ENCODE data around the gene DOCK1.

The DOCK1 gene

DNA sequence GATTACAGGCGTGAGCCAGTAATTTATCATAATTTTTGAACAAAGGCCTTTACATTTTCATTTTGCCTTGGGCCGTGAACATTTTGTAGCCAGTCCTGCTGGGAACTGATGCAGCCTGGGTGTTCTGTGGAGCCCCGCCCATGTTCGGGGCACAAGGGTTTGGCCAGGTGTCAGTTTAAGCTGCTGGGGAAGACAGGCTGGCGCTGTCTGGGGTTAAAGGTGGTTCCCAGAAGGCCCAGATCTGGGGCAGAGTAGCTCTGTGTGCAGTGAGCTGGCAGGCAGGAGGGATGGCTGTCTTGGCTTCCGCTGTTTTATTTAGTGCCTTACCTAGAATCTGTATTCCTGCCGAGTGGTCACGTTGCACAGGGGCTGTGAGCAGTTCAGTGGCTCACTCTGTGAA, 50.2 kb downstream of the DOCK1 start:
- DNase-seq (ENCODE audit: low read depth): no peak

DNA sequence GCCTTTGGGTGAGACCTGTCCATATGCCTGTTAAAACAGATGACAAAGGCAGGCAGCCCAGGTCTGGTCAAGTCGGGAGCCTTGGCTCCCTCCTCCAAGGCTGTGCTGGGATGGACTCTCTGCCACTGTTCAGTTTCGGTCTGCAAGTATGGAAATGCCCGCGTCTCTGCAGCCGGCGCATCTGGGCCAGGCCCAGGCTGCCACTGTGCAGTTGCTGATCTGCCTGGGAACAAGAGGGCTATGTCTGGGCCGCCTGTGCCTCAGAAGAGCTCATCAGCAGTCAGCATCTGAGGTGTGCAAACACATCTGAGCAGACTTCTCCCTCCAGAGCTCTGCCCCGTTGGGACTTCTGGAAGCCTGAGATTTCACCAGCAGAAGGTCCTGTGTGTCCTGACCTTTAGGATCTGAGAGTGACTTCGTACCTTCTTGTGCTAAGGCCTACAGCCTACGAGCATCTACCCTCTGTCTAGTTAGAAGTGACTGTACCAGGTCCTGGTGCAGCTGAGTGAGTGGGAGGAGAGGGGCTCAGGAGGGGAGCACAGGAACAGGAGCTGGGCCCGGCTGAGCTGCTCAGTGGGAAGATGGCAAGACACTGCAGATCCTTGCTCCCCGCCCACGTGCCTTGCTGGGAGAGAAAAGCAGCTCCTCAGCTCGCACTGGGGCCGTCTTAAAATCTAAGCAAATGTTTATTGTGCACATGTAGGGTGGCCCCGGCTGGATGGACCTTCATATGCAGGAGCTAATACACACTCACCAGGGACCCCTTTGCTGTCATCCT, 50.9 kb downstream of the DOCK1 start:
- no peak for DNase-seq (ENCODE audit: low read depth)

DNA sequence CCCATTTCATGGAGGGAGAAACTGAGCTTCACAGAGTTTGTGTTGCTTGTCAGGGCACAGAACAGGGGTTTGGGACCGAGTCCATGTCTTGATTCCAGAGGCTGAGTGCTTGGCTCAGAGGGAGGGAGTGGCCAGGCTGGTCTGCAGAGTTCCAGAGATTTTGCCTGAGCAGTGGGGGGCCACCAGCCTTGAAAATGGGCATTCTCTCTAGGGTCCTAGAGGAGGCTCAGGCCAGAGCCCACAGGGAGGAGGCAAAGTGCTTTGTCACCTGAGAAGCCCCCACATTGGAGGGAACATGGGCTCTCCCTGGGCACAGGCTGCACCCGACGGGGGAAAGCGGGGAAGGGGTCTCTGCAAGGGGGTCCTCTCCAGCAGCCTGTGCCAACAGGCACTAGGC, 51.5 kb downstream of the DOCK1 start:
- no peak for DNase-seq (ENCODE audit: low read depth)

DNA sequence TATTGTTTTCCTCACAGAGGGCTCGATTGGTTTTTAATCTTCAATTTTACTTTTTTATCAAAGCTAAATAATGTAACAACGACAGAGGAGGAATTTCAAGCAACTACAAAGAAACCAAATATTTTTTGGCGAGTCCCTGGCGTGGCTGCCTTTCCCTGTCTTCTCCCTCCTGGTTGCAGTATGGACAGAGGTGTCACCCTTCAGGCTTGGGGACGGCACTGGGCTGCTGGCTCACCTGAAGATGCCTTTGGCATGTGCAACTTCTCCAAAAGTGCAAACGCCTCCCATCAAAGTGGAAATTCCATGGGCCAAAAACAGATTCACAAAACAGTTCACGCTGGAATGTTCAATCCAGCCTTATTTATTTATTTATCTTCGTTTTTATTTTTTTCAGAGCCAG, 51.9 kb downstream of the DOCK1 start:
- no peak for DNase-seq (ENCODE audit: low read depth)

DNA sequence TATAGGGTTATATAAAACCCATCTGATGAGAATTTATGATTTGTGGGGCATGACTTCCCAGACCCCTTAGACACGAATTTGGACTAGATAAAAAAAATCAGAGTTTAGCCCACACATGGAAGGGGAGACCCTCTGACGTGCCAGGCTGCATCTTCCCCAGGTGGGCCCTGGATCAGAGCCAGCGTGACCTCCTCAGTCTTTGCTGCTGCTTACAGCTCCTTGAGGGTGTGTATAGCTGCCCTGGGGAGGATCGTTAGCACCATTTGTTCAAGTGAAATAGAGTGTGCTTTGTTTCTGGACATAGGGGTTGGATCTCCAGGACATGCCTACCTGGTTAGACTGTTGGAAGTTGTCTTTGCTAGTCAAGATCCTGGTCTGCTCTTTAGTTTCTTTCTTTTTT, 54.2 kb downstream of the DOCK1 start:
- no peak for DNase-seq (ENCODE audit: low read depth)

DNA sequence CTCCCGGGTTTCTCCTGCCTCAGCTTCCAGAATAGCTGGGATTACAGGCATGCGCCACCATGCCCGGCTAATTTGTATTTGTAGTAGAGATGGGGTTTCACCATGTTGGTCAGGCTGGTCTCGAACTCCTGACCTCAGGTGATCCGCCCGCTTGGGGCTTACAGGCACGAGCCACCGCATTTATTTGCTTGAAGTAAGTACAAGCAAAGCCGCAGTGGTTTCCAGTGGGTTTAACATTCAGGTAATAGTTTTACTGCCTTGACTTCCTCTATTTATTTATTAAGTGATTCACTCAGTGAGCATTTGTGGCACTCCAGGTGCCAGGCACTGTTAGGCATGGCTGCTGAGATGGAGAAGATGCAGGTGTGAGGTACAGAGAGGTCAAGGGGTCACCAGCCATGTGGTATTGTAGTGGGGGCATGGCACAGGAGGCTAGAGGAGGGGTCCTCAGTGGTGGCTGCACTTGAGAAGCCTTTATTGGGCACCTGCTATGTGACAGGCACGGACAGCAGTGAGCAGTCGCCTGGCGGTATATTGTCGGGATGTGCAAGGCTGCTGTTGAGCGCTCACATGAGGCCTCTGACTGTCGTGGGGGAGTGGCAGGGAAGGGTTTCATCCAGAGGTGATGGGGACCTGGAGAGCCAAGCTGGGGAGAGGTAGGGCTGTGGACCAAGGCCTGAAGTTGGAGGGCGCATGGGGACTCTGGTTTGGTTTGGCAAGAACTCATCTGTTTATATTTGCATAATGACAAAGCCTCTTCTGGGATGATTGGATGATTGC, 54.9 kb downstream of the DOCK1 start:
- DNase-seq (ENCODE audit: low read depth): no peak

DNA sequence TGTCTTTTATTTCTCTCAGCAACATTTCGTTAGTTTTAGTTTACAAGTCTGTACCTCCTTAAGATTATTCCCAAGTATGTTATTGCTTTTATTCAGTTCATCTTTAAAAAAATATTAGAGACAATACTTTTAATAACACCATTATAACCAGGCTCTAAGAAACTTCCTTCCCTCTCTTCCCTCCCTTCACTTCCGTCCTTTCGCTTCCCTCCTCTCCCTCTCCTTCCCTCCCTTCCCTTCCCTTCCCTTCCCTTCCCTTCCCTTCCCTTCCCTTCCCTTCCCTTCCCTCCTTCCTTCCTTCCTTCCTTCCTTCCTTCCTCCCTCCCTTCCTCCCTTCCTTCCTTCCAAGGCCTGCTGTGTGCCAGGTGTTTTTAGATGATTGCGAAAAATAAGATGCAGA, 58.1 kb downstream of the DOCK1 start:
- no peak for DNase-seq (ENCODE audit: low read depth)

DNA sequence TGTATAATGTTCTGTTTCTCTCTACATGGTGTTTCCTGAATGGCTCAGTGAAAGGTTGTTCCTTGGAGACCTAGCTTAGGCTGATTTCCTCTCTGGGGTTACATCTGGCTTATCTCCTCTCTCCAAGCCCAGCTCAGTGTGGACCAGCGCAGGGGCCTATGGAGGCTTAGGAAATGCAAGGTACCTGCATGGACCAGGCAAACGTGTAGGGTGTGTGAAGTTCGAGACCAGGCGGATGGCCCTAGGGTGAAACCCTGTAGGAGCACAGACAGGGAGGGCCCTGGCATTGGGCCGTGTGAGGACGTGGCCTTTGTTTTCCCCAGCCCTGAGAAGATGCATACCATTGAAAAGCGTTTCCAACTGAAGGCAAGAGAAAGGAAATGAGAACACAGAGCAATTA, 59.0 kb downstream of the DOCK1 start:
- DNase-seq (ENCODE audit: low read depth): no peak

DNA sequence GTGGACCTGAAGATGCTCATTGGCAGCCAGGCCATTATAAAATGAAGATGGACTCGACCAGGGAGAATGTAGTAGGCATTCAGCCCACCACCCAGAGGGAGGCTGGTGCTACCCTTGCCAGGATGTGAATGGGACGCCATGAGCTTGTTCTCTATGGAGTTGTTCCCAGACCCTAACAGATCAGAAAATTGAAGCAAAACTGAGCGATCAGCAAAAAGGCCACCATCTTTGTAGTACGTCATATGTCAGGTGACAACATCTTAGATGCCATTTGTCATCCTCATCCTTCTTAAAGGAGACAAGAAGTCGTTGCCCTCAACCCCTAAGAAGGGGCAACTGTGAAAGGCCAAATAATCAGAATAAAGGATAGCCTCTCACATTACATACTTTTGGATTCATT, 61.7 kb downstream of the DOCK1 start:
- no peak for DNase-seq (ENCODE audit: low read depth)

DNA sequence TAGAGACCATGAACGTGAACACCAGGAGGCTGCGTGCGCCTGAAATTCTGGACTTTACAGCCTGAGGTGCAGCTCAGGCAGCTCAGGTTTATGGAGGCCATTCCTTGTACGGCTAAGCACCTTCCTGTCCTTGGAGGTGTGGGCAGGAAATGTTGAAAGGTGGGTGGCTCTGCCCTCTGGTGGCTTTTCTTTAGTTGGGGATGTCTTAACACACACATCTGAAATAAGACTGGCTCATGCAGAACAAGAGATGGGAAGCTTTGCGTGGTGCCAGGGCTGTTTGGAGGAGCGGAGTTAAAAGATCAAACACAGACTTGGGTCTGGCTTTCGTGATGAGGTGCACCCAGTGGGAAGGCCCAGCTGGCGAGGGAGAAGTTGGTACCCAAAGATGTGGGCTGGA, 64.1 kb downstream of the DOCK1 start:
- no peak for DNase-seq (ENCODE audit: low read depth)

DNA sequence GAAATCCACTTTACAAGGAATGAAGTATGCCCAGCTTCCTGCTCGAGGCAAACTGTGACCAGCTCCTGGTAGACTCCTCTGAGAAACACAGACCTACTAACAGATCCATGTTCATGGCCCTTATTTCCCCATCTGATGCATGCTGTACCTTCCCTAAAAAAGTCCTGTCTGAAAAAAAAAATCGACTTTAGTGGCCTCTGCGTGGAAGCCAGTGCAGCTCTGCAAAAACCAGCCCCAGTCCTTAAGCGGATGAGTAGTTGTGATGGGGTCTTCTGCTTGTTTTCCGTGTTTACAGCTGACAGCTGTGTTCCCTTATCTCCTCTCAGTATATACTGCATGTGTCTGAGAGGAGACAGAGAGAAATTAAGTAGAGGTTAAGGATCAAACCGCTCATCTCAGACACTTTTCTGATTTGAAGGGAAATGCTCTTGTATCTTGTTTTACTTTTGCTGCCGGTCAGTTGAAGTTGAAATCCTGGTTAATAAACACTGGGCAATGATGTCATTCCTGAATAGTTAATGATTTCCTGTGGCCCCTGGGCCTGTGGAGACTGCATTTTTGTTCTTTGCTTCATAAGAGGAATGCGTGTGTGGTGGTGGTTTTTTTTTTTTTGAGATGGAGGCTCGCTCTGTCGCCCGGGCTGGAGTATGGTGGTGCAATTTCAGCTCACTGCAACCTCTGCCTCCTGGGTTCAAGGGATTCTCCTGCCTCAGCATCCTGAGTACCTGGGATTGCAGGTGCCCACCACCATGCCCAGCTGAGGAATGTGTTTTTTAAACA, 67.6 kb downstream of the DOCK1 start:
- peak; percentile 55 for DNase-seq (ENCODE audit: low read depth)

DNA sequence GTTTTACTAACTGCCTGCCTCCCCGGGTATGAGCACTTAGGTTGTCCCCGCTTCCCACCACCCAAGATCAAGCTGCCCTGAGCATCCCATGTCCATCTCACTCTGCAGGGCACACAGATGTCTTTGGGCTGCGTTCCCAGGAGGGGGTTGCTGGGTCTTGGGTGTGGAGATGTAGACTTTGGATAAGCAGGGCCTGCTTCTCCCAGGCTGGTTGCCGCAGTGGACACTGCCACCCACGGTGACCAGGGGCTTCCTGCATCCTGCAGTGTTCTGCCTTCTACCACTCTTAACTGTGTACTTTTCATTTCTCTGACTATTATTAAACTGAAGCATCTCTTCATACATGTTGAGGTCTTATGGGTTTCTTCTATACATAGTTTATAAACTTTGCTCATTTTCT, 70.0 kb downstream of the DOCK1 start:
- no peak for DNase-seq (ENCODE audit: low read depth)

DNA sequence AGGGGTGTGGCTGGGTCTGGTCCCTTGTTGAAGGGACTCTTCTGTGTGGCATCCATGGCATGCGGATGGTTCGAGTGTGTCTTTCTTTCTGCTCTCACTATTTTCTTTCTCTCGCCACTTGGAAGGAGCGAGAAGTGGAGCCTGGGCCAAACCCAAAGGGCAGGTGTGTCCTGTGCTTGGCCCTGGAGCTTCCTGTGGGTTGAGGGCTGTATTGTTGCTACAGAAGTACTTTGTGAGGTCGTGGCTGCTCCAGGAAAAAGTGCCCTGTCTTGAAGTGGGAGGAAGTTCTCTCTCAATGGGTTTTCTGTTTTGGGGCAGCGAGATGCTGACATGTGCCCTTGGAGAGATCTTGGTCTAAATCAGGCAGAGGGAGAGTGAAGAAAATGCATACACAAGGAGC, 72.0 kb downstream of the DOCK1 start:
- DNase-seq (ENCODE audit: low read depth): no peak

DNA sequence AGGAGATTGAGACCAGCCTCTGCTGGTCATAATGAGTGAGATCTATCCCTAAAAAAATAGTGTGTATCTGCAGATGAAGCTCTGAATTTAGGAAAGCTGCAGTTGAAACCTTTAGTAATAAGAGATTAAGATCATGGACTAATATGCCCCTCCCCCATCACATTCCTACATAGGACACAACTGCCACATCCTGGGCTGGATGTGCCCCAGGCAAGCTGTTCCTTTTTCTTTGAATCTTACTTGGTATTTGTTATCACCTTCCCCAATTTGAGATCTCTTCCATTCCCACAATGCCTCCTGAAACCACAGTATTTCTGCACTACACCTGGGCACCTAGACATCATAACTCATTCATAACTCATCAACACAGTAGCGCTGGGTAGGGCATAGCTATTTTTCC, 74.1 kb downstream of the DOCK1 start:
- DNase-seq (ENCODE audit: low read depth): no peak

DNA sequence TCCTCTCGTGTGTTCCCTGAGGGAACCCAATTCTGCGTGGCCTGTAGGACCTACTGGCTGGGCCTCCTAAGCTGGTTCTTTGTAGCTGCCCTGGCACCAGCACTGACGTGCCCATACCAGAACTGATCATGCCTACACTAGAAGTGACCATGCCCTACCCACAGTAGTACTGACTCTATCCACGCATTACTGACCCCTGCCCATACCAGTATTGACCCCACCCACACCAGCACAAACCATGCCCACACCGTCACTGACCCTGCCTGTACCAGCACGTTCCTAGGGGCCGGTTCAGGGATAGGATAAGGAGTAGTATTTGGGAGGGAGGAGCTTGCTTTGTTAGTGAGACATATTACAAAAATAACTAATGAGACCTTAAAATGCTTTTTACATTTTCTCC, 88.0 kb downstream of the DOCK1 start:
- DNase-seq (ENCODE audit: low read depth): no peak

DNA sequence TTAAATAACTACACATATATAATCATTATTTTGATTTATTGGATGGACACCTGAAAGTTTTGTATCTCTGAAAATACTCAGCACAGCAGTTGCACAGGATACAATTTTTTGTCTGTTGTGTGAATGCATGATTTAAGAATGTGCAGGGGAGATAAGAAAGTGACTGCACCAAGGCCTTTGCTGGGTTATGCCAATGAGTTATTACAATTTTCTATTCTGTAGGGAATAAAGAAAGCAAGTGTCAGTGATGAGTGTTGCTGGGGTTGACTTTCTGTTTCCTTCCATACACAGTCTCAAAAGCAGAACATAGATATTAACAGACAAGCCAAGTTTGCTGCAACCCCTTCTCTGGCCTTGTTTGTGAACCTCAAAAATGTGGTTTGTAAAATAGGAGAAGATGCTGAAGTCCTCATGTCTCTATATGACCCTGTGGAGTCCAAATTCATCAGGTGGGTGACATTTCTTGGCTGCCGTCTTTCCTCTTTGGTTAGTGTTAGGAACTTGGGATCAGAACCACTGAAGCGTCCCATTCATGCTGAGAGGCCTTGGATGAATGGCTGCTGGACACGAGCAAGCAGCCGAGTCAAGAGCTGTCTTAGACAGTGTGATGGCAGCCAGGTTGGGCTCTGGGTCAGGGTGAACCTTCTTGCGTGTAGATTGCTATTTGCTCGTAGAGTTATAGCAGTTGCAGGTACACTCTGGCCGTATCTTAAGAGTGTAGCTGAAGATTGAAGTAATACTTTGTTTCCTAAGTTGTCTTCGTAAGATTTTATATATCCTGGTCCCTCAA, 92.8 kb downstream of the DOCK1 start:
- no peak for DNase-seq (ENCODE audit: low read depth)

DNA sequence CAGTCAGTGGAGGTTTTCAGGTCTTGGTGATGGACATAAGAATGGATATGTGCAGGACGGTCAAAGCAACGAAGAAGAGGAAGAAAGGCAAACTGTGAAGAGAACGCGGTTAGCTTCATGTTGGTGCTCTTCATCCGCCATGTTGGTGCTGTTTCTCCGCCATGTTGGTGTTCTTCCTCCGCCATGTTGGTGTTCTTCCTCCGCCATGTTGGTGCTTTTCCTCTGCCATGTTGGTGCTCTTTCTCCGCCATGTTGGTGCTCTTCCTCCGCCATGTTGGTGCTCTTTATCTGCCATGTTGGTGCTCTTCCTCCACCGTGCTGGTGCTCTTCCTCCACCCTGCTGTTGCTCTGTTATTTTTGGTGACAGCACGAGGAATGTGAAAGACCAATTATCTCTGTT, 95.4 kb downstream of the DOCK1 start:
- no peak for DNase-seq (ENCODE audit: low read depth)

DNA sequence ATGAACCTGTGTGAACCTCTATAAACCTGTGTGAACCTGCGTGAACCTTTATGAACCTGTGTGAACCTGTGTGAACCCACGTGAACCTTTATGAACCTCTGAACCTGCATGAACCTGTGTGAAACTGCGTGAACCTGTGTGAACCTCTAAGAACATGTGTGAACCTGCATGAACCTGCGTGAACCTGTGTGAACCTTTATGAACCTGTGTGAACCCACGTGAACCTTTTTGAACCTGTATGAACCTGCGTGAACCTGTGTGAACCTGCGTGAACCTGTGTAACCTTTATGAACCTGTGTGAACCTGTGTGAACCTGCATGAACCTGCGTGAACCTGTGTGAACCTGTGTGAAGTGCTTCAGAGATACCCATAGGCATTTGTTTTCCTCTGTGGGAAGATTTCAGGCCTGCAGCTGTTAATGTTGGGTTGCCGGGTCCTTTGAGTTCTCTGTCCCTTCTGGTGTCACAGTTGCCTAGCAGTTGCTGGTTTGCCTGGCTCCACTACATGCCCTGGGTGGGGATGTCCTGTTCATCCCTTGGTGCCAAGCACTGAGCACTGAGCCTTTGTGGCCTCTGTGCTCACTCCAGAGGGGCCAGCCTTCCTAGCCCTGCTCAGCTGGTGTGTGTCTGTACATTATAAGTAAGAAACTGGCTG, 97.9 kb downstream of the DOCK1 start:
- DNase-seq (ENCODE audit: low read depth): no peak

DNA sequence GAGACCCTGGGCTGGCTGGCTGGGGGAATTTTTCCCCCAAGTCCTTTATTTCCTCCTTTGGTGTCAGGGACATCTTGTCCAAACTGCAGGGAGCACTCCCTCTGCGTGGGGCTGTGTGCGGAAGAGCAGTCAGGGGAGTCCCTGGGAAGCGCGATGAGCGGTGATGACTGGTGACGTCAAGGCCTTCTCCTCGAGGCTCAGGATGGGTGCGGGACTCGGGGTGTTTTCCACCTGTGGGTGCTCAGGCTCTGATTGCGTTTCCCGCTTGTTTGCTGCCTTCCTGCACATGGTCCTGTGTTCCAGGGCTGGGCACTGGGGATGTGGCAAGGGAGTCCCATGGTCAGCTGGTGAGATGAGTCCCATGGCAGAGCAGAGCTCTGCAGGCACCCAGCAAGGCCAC, 101.2 kb downstream of the DOCK1 start:
- no peak for DNase-seq (ENCODE audit: low read depth)

DNA sequence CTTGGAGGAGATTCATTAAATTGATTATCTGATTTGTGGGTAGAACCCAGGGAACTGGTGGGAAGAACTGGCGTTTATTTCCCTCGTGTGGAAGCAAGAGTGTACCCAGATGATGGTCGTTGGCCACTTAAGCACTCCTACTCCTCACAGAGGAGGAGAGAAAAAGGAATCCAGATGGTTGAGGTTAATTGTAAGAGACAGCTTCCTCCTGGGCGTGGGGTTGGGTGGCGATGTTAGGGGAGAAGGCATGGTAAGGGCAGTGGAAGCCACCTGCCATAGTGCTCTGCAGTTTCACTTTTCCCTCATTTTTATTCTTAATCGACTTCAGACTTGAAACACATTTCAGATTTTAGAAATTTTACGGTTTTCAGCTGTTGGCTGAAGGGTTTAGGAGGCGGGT, 104.1 kb downstream of the DOCK1 start:
- DNase-seq (ENCODE audit: low read depth): no peak

DNA sequence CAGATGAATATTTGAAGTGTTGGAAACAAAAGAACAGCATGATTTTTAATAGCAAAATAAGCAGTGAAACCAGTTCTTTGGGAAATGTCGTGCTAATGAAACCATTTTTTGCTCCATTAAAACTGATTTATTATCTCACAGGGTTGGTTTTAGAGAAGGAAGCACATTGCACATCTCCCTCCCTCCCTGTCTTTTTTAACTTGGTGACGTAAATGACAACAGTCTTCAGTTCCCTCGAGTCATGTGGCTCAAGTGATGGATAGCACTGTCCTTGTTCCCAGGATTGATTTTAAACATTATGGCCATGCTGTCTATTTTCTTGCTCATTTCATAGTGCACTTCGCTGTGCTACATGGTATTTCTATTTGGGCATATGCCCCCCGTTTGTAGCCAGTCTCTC, 105.9 kb downstream of the DOCK1 start:
- DNase-seq (ENCODE audit: low read depth): no peak
